SJCRH30 (cell line): ENCODE measurements around the gene OR10A3. TPM values are rescaled to one million over a fixed set of nuclear protein-coding genes. Genes with fewer than 3 reads are reported as not detected.

Experiments used
- DNase-seq, 2 experiments: peaks; one replicate each; pipeline ENCODE4 v3.0.0-alpha.2; 2015 to 2020
- H3K27ac ChIP-seq: fragments of 250-450 bp; sonication (Bioruptor Pico); 2 replicates; pipeline ENCODE4 v1.5.1; 2020; ENCODE audit warnings: mild to moderate bottlenecking, moderate library complexity
- H3K27me3 ChIP-seq: fragments of 250-450 bp; sonication (Bioruptor Pico); 2 replicates; pipeline ENCODE4 v1.5.1; 2020; ENCODE audit warnings: mild to moderate bottlenecking, moderate library complexity
- H3K36me3 ChIP-seq: fragments of 250-450 bp; sonication (Bioruptor Pico); 2 replicates; pipeline ENCODE4 v1.5.1; 2020; ENCODE audit warnings: mild to moderate bottlenecking, moderate library complexity
- H3K4me1 ChIP-seq: fragments of 250-450 bp; sonication (Bioruptor Pico); 2 replicates; pipeline ENCODE4 v1.5.1; 2020; ENCODE audit warnings: mild to moderate bottlenecking, moderate library complexity
- H3K4me3 ChIP-seq: fragments of 250-450 bp; sonication (Bioruptor Pico); 2 replicates; pipeline ENCODE4 v1.5.1; 2020; ENCODE audit warnings: mild to moderate bottlenecking, moderate library complexity
- H3K9me3 ChIP-seq: fragments of 250-450 bp; sonication (Bioruptor Pico); replicated peaks from 2 replicates; pipeline ENCODE4 v1.5.1; 2020; ENCODE audit warnings: mild to moderate bottlenecking, moderate library complexity
- total RNA-seq: library from RNA; depleted of rRNA; stranded (reverse); fragments of >200 nt; shearing (Covaris generic); gene quantifications from 2 replicates; pipeline ENCODE4 v1.2.3, GENCODE V29; 2014

The OR10A3 gene
- total RNA-seq, 1 experiment from 2014 or later, result not detected

DNA sequence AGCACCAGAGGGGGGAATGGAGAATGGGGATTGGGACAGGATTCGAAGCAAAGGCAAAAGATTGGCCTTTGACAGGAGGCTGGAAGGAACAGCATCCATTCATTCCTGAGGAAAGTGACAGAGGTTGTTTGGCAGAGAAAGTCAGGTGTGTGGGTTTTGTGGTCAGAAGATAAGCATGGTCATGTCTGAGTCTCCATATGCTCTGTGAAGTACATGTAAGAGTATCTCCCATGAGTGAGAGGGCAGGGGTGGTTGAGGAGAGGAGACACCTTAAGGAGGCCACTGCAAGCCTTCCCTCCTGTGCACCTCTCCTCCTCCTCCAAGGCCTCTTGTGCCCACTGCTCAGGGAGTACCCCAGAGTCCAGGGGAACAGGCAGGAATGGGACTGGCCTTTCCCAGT is 25.6 kb upstream of the OR10A3 start:
- Histone ChIP-seq H3K4me1 (peaks cover 13% of the 10 kb centered on the region; the same call in 1 of the 2 replicates), H3K27ac (no peak overlapping the region)

DNA sequence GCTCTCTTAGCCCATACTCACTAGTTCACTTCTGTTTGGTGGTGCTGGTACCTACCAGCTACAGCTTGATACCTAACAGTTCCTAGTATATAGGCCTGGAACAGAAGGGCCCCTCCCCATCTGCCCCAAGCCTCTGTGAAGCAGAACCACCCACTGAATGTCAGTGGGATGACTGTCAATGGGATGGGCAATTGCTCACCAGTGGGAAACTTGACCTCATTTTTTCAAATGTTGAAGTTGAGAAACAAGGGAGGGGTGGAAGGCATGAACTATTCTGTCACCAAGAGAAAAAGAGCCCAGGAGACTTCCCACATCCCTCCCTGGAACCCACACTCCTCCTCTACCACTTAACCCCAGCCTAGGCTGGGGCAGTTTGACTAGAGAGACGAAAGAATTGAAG is 23.9 kb upstream of the OR10A3 start, which contains the start of gene NLRP10:
TSS of gene NLRP10 (minus strand) at position 62 of the 400 bp plus-strand sequence. CDS start 1,952 bp downstream, outside the sequence.
- no peak within 1 kb of the TSS for H3K4me3 ChIP-seq
- DNase-seq, result no peak
- H3K4me1 ChIP-seq, result peaks cover 13% of the 10 kb centered on the region; the same call in 1 of the 2 replicates
- H3K27ac ChIP-seq, result no peak within 1 kb of the TSS
- no peaks in the 10 kb centered on the region for H3K9me3 ChIP-seq
- no peaks in the 10 kb centered on the region for H3K27me3 ChIP-seq
- H3K36me3 ChIP-seq, result no peaks in the 10 kb centered on the region

More for the DNA sequence above, 25.6 kb upstream of the OR10A3 start:
- Histone ChIP-seq H3K4me3 (no peak overlapping the region), H3K36me3 (no peaks in the 10 kb centered on the region), H3K27me3 (no peaks in the 10 kb centered on the region), H3K9me3 (no peaks in the 10 kb centered on the region; the same call in 1 of the 2 replicates)
- DNase-seq, result no peak

DNA sequence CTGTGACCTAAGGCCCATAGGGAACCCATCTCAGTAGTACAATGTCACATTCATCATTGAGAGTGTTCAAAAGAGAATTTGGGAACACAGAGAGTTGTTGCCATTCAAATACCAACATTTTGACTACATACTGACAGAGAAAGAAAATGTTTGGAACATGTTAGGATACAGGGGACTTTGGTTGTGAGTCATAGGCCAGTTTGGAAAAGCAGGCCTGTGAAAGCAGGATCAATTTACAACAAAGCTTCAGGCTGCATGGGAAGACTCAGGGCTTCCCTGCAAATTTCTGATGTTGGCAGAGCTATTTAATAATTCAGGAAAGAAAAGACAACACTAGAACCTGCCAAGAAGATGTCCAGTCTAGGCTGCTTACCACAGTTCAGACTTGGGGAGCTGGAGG is 23.4 kb upstream of the OR10A3 start:
- Histone ChIP-seq H3K9me3 (no peaks in the 10 kb centered on the region), H3K27me3 (no peaks in the 10 kb centered on the region), H3K27ac (no peak overlapping the region), H3K4me1 (peaks cover 10% of the 10 kb centered on the region; the same call in 1 of the 2 replicates), H3K36me3 (no peaks in the 10 kb centered on the region), H3K4me3 (no peak overlapping the region)
- DNase-seq, result no peak

DNA sequence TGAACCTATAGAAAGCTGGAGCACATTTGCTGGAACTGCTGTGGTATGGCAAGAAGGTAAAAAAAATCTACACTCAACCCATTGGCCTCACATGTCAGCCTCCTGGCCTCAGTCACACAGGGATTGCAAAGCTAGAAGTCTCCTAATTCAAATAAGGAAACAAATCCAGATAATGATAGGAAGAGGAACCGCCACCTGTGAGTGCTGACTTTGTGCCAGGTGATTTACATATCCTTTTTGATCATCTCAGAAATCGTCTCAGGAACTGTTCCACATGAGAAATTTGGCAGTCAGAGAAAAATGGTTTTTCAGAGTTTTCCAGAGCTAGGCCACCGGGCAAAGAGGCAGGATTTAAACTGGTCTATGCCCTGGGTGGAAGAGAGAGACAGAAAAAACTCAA is 22.8 kb upstream of the OR10A3 start:
- Histone ChIP-seq H3K9me3 (no peaks in the 10 kb centered on the region), H3K4me1 (peaks cover 4% of the 10 kb centered on the region; the same call in 1 of the 2 replicates), H3K27ac (no peak overlapping the region), H3K36me3 (no peaks in the 10 kb centered on the region), H3K27me3 (no peaks in the 10 kb centered on the region), H3K4me3 (no peak overlapping the region)
- no peak for DNase-seq

DNA sequence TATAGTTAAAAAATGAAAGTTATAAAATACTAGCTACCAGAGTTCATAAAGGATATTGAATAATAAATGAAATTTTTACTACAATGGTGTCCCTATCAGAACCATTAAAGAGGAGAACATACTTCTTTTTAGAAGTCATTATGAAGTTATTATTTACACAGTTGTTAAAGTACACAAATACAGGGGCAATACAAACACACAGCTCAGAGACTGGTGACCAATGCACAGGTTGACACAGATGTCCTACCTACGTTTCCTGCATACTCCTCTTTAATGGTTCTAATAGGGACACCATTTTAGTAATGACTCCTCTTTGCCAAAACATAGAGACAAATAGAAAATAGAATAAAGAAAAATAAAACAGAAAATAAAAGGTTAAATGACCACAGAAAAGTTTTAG is 13.7 kb upstream of the OR10A3 start:
- no peaks in the 10 kb centered on the region for H3K4me1 ChIP-seq
- DNase-seq, result no peak
- no peaks in the 10 kb centered on the region; the same call in 1 of the 2 replicates for H3K9me3 ChIP-seq
- H3K27ac ChIP-seq, result no peak overlapping the region
- no peak overlapping the region for H3K4me3 ChIP-seq
- H3K36me3 ChIP-seq, result no peaks in the 10 kb centered on the region
- H3K27me3 ChIP-seq, result no peaks in the 10 kb centered on the region

DNA sequence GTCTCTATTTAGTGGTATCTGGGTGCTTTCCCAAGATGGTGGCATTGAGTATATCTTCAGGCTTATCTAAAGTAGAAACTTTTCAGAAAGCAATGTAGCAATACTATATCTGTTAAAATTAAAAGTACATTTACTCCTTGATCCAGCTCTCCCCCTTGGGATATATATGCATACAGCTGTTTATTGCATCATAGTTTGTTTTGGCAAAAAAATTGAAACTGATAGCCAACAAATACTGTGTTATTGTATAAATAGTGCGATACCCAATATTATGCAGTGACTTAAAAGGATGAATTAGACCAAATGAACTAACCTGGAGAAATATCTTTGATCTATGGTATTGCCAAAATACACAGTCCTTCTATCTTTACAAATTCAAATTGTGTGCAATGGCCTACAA is 8.4 kb upstream of the OR10A3 start:
- Histone ChIP-seq H3K27me3 (no peaks in the 10 kb centered on the region), H3K4me3 (no peak overlapping the region), H3K9me3 (no peaks in the 10 kb centered on the region; the same call in 1 of the 2 replicates), H3K4me1 (no peaks in the 10 kb centered on the region), H3K36me3 (no peaks in the 10 kb centered on the region), H3K27ac (no peak overlapping the region)
- no peak for DNase-seq

DNA sequence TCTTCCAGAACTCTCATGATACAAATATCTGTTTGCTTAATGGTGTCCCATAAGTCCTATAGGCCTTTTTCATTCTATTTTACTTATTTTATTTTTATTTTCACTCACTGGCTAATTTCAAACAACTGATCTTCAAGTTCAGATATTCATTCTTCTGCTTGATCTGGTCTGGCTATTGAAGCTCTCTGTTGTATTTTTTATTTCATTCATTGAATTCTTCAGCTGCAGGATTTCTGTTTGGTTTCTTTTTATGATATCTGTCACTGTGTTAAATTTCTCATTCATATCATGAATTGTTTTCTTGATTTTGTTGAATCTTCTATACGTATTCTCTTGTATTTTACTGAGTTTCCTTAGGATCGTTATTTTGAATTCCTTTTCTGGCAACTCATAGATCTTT is 2.6 kb upstream of the OR10A3 start:
- H3K27ac ChIP-seq, result no peak overlapping the region
- H3K4me3 ChIP-seq, result no peak overlapping the region
- no peak for DNase-seq
- H3K9me3 ChIP-seq, result peaks cover 4% of the 10 kb centered on the region
- H3K36me3 ChIP-seq, result no peaks in the 10 kb centered on the region
- H3K27me3 ChIP-seq, result no peaks in the 10 kb centered on the region; the same call in 1 of the 2 replicates
- H3K4me1 ChIP-seq, result no peaks in the 10 kb centered on the region

DNA sequence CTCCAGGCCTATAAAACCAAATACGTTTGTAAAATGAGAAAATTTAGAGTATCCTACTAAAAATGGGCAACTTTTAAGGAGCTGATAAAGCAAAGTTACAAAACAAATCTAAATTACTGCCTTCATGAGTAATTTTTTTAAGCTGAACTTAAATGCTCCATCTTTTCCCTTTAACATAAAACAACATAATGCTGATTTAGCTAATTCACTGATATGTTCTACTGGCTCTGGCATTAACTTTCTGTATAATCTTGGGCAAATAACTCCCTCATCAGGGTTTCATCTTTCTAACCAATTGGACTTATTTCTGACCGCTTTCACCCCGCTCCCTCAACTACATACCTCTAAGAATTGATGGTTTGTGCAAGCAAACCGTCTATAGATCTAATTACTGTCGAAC is 362 bp downstream of the OR10A3 start:
- Histone ChIP-seq H3K4me1 (no peaks in the 10 kb centered on the region), H3K27me3 (no peaks in the 10 kb centered on the region; the same call in 1 of the 2 replicates), H3K36me3 (no peaks in the 10 kb centered on the region), H3K9me3 (peaks cover 4% of the 10 kb centered on the region; the same call in 1 of the 2 replicates), H3K4me3 (no peak overlapping the region), H3K27ac (no peak overlapping the region)
- no peak for DNase-seq

DNA sequence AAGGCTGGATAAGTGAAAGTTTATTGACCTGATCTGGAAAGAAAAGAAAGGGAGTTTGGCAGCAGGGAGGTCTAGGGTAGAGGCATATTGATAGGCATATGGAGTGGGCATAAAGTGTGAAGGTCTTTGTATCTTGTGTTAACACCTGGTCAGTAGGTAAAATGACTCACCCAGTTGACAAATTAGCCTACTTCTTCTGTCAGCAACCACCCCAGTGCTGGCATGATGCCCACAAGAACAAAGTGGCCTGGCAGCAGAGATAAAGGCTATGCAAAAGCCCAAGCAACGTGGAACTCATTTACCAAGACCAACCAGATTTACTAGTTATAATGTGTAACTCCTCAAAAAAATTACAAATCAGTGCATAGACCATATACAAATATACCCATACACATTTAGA is 4.9 kb downstream of the OR10A3 start:
- DNase-seq, result no peak
- Histone ChIP-seq H3K4me3 (no peak overlapping the region), H3K9me3 (no peaks in the 10 kb centered on the region), H3K27me3 (no peaks in the 10 kb centered on the region; the same call in 1 of the 2 replicates), H3K4me1 (no peaks in the 10 kb centered on the region), H3K27ac (no peak overlapping the region), H3K36me3 (no peaks in the 10 kb centered on the region)

DNA sequence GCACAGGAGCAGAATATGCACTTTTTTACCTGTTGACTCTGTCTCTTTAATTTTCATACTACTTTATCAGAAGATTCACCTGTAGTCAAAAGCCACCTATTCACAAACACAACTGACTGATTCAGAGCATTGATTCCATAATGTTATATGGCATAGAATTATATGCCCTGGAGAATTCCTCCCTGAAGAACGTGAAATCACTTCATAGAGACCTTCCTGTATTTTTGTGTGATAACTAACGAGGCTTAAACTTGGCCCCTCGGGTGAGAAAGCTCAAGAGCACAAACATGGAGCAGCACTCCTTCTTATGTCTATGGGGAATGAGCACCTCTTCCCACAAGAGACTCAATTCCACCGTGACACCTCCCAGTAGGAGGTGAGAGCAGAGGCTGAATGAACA is 10.3 kb downstream of the OR10A3 start, which contains the start of gene OR10A6:
TSS of gene OR10A6 (minus strand) at position 101 of the 400 bp plus-strand sequence. CDS start 2,606 bp downstream, outside the sequence.
- H3K4me1 ChIP-seq, result no peaks in the 10 kb centered on the region
- H3K27me3 ChIP-seq, result no peaks in the 10 kb centered on the region
- no peaks in the 10 kb centered on the region for H3K36me3 ChIP-seq
- H3K27ac ChIP-seq, result no peak within 1 kb of the TSS
- no peaks in the 10 kb centered on the region for H3K9me3 ChIP-seq
- H3K4me3 ChIP-seq, result no peak within 1 kb of the TSS
- DNase-seq, result no peak

DNA sequence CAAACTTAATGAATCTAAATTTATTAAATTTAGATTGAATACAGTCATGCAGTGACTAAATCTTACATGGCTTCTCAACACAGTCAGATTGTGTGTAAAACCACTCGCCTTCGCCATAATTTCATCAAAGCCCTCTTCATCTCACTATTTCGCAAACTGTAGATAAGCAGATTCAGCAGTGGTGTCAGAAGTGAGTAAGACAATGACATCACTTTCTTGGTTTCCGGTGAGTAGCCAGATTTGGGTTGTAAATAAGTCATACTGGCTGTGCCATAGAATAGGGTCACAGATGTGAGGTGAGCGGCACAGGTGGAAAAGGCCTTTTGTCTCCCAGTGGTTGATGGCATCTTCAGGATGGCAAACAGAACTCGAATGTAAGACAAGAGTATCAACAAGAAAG is 13.9 kb downstream of the OR10A3 start:
- Histone ChIP-seq H3K36me3 (no peaks in the 10 kb centered on the region), H3K27me3 (0 out of 2 replicates have a peak, but pooled peaks cover 7% of the 10 kb centered on the region)

DNA sequence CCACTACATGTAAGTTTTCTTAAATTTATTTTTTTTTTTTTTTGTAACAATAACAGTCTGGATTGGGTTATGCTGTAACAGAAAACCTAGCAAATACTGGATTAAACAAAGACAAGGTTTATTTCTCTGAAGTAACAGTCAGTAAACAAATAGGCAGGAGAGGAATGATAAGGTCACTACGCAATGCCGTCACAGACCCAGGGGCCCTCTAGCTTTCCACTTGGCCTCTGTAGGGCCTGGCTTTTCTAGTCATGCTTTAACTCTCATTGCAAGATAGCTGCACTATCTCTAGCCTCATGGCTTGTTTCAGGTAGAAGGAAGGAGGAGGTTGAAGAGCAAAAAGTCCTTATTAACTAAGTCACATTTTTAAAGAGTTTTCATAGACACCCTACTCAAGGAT is 17.0 kb downstream of the OR10A3 start:
- H3K27me3 ChIP-seq, result 0 out of 2 replicates have a peak, but pooled peaks cover 7% of the 10 kb centered on the region
- H3K9me3 ChIP-seq, result no peaks in the 10 kb centered on the region
- H3K27ac ChIP-seq, result no peak overlapping the region
- H3K4me3 ChIP-seq, result no peak overlapping the region
- H3K4me1 ChIP-seq, result no peaks in the 10 kb centered on the region
- no peaks in the 10 kb centered on the region for H3K36me3 ChIP-seq
- DNase-seq, result no peak

More for the DNA sequence above, 13.9 kb downstream of the OR10A3 start:
- no peaks in the 10 kb centered on the region for H3K9me3 ChIP-seq
- H3K27ac ChIP-seq, result no peak overlapping the region
- H3K4me3 ChIP-seq, result no peak overlapping the region
- no peak for DNase-seq
- H3K4me1 ChIP-seq, result no peaks in the 10 kb centered on the region

DNA sequence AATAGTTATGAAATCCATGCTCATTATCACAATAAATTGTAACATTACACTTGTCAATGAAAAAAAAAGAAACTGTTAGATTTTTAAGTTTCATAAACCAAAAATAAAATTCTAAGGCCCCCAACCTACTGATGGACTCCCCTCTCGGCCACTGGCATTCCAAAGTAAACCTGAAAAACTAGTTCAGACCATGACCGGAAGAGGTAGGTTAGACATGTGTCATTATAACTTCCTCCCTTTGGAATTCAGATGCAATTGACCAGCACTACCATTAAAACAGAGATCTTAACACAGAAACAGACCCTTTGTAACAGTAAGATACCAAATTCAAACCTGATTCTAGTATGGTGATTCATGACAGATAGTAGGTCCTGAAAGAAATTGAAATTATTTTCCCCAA is 23.4 kb downstream of the OR10A3 start:
- no peaks in the 10 kb centered on the region for H3K27me3 ChIP-seq
- DNase-seq, result no peak

DNA sequence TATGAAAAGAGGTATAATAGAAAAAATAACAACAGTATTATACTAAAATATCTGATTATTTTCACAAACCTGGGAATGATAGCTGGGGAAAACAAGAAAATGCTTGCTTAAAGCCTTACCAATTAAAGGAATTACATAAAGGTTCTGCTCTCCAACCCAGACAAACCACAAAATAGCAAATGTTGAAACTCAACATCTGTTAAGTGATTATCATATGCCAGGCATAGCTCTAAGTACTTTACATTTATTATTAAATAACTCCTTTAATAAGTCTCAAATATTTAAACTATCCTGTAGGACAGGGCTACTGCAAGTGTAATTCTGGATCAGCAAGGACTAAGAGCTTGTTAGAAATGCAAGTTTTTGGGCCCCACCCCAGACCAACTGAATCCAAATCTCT is 30.5 kb downstream of the OR10A3 start:
- DNase-seq, result no peak
- Histone ChIP-seq H3K9me3 (no peaks in the 10 kb centered on the region), H3K4me3 (no peak overlapping the region), H3K36me3 (no peaks in the 10 kb centered on the region), H3K27ac (no peak overlapping the region), H3K27me3 (no peaks in the 10 kb centered on the region), H3K4me1 (no peaks in the 10 kb centered on the region)

More for the DNA sequence above, 23.4 kb downstream of the OR10A3 start:
- Histone ChIP-seq H3K4me3 (no peak overlapping the region), H3K27ac (no peak overlapping the region), H3K4me1 (no peaks in the 10 kb centered on the region), H3K36me3 (no peaks in the 10 kb centered on the region), H3K9me3 (no peaks in the 10 kb centered on the region)

DNA sequence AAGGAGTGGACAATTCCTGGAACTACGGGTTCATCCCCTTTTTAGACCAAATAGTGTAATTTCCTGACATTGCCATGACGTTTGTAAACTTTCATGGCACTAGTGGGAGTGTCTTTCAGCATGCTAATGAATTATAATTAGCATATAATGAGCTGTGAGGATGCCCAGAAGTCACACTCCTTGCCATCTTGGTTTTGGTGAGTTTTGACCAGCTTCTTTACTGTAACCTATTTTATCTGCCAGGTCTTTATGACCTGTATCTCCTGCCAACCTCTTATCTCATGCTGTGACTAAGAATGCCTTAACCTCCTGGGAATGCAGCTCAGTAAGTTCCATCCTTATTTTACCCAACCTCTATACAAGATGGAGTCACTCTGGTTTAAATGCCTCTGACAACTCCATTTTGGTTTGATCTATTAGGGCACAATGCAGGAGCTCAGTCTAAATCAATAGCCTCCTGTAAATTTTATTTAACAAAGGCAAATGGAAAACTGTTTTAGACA is 31.2 kb downstream of the OR10A3 start:
- H3K4me1 ChIP-seq, result no peaks in the 10 kb centered on the region
- no peak overlapping the region for H3K27ac ChIP-seq

More for the DNA sequence above, 31.2 kb downstream of the OR10A3 start:
- no peak overlapping the region for H3K4me3 ChIP-seq
- H3K27me3 ChIP-seq, result no peaks in the 10 kb centered on the region
- H3K36me3 ChIP-seq, result no peaks in the 10 kb centered on the region
- no peaks in the 10 kb centered on the region for H3K9me3 ChIP-seq
- no peak for DNase-seq
